Airway epithelial cell (primary cell): ENCODE results near the gene ALKBH4. TPM values are rescaled to one million over a fixed set of nuclear protein-coding genes. Genes with fewer than 3 reads are reported as not detected.

ENCODE experiments used
- total RNA-seq: library from RNA; depleted of rRNA; stranded (reverse); fragments of >200 nt; gene quantifications from 2 replicates; pipeline ENCODE4 v1.2.3, GENCODE V29; 2015

Gene ALKBH4, protein sequence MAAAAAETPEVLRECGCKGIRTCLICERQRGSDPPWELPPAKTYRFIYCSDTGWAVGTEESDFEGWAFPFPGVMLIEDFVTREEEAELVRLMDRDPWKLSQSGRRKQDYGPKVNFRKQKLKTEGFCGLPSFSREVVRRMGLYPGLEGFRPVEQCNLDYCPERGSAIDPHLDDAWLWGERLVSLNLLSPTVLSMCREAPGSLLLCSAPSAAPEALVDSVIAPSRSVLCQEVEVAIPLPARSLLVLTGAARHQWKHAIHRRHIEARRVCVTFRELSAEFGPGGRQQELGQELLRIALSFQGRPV
- total RNA-seq, result 11.8 and 14.9 TPM in 2 replicates

DNA sequence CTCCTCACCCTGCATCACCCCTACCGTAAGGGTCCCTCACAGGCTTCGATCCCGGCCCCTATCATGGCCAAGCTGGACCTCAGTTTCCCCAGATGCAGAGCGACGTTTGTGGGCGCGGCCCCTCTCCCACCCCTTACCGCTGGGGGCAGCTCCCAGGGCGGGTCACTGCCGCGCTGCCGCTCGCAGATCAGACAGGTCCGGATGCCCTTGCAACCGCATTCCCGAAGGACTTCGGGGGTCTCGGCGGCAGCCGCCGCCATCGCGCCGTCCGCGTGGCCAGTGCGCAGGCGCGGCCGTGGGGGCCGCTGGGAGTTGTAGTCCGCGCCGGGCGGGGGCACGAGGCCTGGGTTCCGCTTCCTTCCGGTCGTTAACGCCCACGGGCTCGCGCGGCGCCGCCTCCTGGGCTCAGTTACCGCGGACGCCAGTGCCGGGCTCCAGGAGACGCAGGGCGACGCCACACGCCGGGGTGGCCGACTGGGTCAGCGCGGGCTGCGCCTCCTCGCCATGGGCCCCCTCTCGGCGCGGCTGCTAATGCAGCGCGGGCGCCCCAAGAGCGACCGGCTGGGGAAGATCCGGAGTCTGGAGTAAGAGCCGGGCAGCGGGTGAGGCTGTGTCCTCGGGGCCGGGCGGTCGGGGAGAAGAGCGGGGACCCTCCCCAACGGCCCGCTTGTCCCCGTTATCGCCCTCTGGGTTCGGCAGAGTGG is at the start of gene ALKBH4, which contains the start of gene LRWD1:
ALKBH4 (minus strand) TSS at position 287 of the 704 bp plus-strand sequence; CDS start at position 260, 27 bp downstream.
LRWD1 (plus strand) TSS at position 408 of the 704 bp plus-strand sequence; CDS start at position 505, 97 bp downstream.

DNA sequence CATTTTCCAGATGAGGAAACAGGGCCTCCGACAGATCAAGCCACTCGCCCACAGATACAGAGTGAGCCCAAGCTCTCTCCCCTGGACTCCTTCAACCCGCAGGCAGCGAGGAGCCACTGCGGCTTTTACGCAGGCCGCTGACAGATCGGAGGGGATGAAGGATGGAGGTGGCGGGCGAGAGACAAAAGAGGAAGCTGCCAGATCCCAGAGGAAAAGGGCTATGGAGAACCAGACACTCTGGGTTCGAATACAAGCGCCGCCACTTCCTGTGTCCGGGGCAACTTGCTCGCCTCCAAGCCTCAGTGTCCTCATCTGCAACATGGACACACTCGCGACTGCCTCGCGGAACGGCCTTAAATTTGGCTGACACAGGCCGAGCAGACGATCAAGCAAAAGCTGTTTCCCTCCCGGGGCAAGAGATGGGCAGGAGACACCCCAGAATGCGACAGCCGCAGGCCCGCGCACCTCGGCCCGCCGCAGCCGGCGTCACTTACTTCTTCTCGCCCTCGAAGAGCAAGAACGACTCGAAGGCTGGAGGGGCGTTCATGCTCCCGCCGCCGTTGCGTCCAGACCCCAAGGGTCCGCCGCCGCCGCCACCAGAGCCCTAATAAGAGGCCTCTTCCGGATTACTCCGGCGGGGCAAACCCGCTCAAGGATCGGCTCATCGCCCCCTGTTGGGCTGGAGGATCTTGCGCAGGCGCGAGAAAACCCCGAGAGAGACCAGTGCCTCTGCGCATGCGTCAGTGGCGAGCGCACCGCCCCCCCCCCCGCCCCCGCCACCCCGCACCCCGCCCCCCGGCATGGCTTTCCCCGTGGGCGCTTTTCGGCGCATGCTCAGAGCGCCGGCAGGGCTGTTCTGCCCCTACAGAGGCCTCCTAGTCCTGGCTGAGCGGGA is 13.9 kb upstream of the ALKBH4 start, which contains the start of gene POLR2J:
POLR2J (minus strand) TSS at position 609 of the 895 bp plus-strand sequence; CDS start at position 547, 62 bp downstream.

DNA sequence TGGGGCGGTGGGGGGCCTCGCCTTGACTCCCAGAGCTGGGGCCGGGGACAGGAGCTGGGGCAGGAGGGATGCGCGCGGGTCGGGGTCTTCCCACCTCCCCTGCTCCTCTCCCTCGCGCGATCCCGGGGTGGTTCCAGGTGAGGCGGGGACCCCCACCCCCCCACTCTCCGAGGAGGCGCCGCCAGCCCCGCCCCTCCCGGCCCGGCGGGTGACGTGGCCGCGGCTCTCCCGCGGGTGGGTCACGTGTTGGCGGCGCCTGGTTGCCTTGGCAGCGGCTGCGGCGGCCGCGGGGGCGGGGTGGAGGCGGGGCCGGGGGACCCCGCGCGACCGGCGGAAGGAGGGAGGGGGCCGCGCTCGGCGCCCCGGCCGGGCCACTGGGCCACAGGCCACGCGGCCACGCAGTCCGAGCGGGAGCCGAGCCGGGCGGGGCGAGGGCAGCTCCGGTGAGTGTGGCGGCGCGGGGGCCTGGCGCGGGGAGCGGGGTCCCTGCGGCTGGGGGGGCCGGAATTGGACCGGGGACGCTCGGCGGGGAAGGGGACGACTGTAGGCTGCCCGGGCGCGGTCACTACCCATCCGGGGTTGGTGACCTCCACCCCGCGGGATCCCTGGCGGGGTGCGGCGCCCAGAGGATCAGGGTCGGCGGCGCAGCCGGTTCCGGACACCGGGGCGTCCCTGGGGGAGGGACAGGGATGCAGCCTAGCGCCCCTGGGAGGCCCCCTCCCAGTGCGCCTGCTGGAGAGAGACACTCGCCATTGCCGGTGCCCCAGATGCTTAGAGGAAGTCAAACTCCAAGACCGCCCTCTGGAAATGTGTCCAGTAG is 31.2 kb downstream of the ALKBH4 start, which contains the start of gene ORAI2:
ORAI2 (plus strand) TSS at position 357 of the 820 bp plus-strand sequence. CDS start 5,382 bp downstream, outside the sequence.

Other genes starting within 250 kb of the ALKBH4 start
- gene SH2B2, start 178.0 kb downstream of the ALKBH4 start, total RNA-seq, result 4.0 and 6.1 TPM in 2 replicates
- not detected in 2 replicates for gene SPDYE6, start 108.4 kb downstream of the ALKBH4 start, total RNA-seq
- gene PRKRIP1, start 68.5 kb downstream of the ALKBH4 start, total RNA-seq, result 13.3 and 15.0 TPM in 2 replicates
- 8.0 and 15.7 TPM in 2 replicates for gene ORAI2, start 31.3 kb downstream of the ALKBH4 start, total RNA-seq
- 14.4 and 31.0 TPM in 2 replicates for gene LRWD1, start 121 bp upstream of the ALKBH4 start, total RNA-seq
- 24.7 and 40.1 TPM in 2 replicates for gene POLR2J, start 14.1 kb upstream of the ALKBH4 start, total RNA-seq
- gene RASA4B, start 52.9 kb upstream of the ALKBH4 start, total RNA-seq, result 0.51 and 2.5 TPM in 2 replicates
- gene UPK3BL2, start 78.8 kb upstream of the ALKBH4 start, total RNA-seq, result 106 and 157 TPM in 2 replicates
- not detected in 2 replicates for gene SPDYE2, start 86.4 kb upstream of the ALKBH4 start, total RNA-seq
- gene POLR2J3, start 107.7 kb upstream of the ALKBH4 start, total RNA-seq, result 3.4 and 10.8 TPM in 2 replicates
- 5.6 and 11.8 TPM in 2 replicates for gene RASA4, start 151.9 kb upstream of the ALKBH4 start, total RNA-seq
- 1,784 and 2,271 TPM in 2 replicates for gene UPK3BL1, start 177.9 kb upstream of the ALKBH4 start, total RNA-seq
- not detected in 2 replicates for gene SPDYE2B, start 185.5 kb upstream of the ALKBH4 start, total RNA-seq
- 0.19 and 4.0 TPM in 2 replicates for gene POLR2J2, start 206.8 kb upstream of the ALKBH4 start, total RNA-seq